Sigmoid colon (tissue), 7 donors: ENCODE measurements around the gene LEO1. TPM values are rescaled to one million over a fixed set of nuclear protein-coding genes. Genes with fewer than 3 reads are reported as not detected.
"Not testable (repeated sequence)": the region's sequence is repeated elsewhere in the genome, so short reads cannot be mapped to it uniquely, and the experiment has no call there.

Experiments
- DNase-seq: peaks from one replicate; pipeline ENCODE4 v3.0.0-alpha.2; 2019
- H3K27ac ChIP-seq, 4 donors: fragments of 200-600 bp; sonication (generic); one replicate each; pipeline ENCODE4 v1.5.1; 2016 to 2019; ENCODE audit warnings: mild to moderate bottlenecking in 1 of 4
- H3K27me3 ChIP-seq, 3 donors: fragments of 200-600 bp; sonication (generic); one replicate each; pipeline ENCODE4 v1.5.1; 2019; ENCODE audit warnings: mild to moderate bottlenecking in 1 of 3
- H3K36me3 ChIP-seq, 4 donors: fragments of 200-600 bp; sonication (generic); one replicate each; pipeline ENCODE4 v1.5.1; 2016 to 2019
- H3K4me1 ChIP-seq, 4 donors: fragments of 200-600 bp; sonication (generic); one replicate each; pipeline ENCODE4 v1.5.1; 2017 to 2019
- H3K4me3 ChIP-seq, 4 donors: fragments of 200-600 bp; sonication (generic); one replicate each; pipeline ENCODE4 v1.5.1; 2017 to 2019; ENCODE audit warnings: mild to moderate bottlenecking in 2 of 4, moderate library complexity in 1 of 4
- H3K9me3 ChIP-seq, 4 donors: fragments of 200-600 bp in 3 of 4; sonication (generic) in 3 of 4; one replicate each; pipeline versions ENCODE4 v1.5.1 to v1.6.1; 2013 to 2019
- CTCF ChIP-seq, 4 experiments: fragments of 450-650 bp in 3 of 4; fragments of 200-600 bp in 1 of 4; IDR thresholded peaks; one replicate each; pipeline ENCODE4 v1.5.1; 2016 to 2019; ENCODE audit warnings: antibody characterized with exemption in 4 of 4, mild to moderate bottlenecking in 3 of 4, moderate library complexity in 2 of 4
- EP300 ChIP-seq, 4 donors: sonication (generic); formaldehyde crosslinking; IDR thresholded peaks; one replicate each; pipeline ENCODE4 v1.6.1; 2017; ENCODE audit warnings: antibody characterized with exemption in 4 of 4
- POLR2A ChIP-seq, 2 donors: fragments of 450-650 bp; IDR thresholded peaks; one replicate each; pipeline ENCODE4 v1.6.1; 2016; ENCODE audit warnings: antibody characterized with exemption in 2 of 2, mild to moderate bottlenecking in 2 of 2, moderate library complexity in 2 of 2
- POLR2AphosphoS5 ChIP-seq, 4 donors: sonication (generic); formaldehyde crosslinking; IDR thresholded peaks; one replicate each; pipeline ENCODE4 v1.6.1; 2017; ENCODE audit warnings: antibody characterized with exemption in 4 of 4
- WGBS, 2 donors: extraction: QIAGEN DNeasy Blood & Tissue Kit; methylation state at CpG; one replicate each; pipeline ENCODE4 v1.1.7; 2013; 5-methylcytosine and 5-hydroxymethylcytosine counted together
- intact Hi-C: fragments of 100-400 bp; cut with DNase I; formaldehyde crosslinking; loops from one replicate; pipeline ENCODE4 v1.15.1; 2023
- polyA plus RNA-seq, 3 donors: library from polyadenylated mRNA; stranded (reverse); fragments of 200-250 nt; gene quantifications; one replicate each; pipeline ENCODE4 v1.2.3, GENCODE V29; 2013
- total RNA-seq, 4 donors: library from RNA; depleted of rRNA; stranded (reverse); fragments of >200 nt; gene quantifications; one replicate each; pipeline ENCODE4 v1.1.0, GENCODE V29; 2016
- donor health status: healthy with polysubstance abuse.
- donor health status: Bipolar disorder and iron deficiency.
- donor health status: healthy.

The LEO1 gene
- total and polyA plus RNA-seq, 7 donors: 7.4 to 40.0 (median 15.3) TPM

- Histone ChIP-seq H3K27me3 (no peaks in the 10 kb centered on the region), H3K4me3 (no peak overlapping the region), H3K27ac (no peak overlapping the region), H3K4me1 (no peaks in the 10 kb centered on the region), H3K9me3 (no peaks in the 10 kb centered on the region), H3K36me3 (no peaks in the 10 kb centered on the region)
- TF ChIP-seq EP300 (IDR thresholded peaks at IDR 0.05) (no peak), POLR2AphosphoS5 (IDR thresholded peaks at IDR 0.05) (no peak), CTCF (IDR thresholded peaks at IDR 0.05) (no peak), POLR2A (IDR thresholded peaks at IDR 0.05) (no peak)
- WGBS, 2 donors: 96% methylated on average over 6 of the region's 6 CpGs
- no peak for DNase-seq
- intact Hi-C loops: no loop called here
Measured at GRCh38 chr15:52004806-52005205, 33.2 kb upstream of the LEO1 start.

- no peak overlapping the region for H3K27ac ChIP-seq
- H3K4me3 ChIP-seq: no peak overlapping the region
- H3K9me3 ChIP-seq: no peaks in the 10 kb centered on the region
- H3K27me3 ChIP-seq: no peaks in the 10 kb centered on the region
- no peak for DNase-seq
- WGBS, 2 donors: 89 to 90% methylated on average over 1 of the region's 1 CpG
- H3K4me1 ChIP-seq: no peaks in the 10 kb centered on the region
- no peaks in the 10 kb centered on the region for H3K36me3 ChIP-seq
- no peak for TF ChIP-seq EP300 (IDR thresholded peaks at IDR 0.05)
- no peak for TF ChIP-seq CTCF (IDR thresholded peaks at IDR 0.05)
- no peak for TF ChIP-seq POLR2AphosphoS5 (IDR thresholded peaks at IDR 0.05)
- TF ChIP-seq POLR2A (IDR thresholded peaks at IDR 0.05): no peak
- intact Hi-C loops: no loop called here
Measured at GRCh38 chr15:52003710-52004109, 32.1 kb upstream of the LEO1 start.

GRCh38 chr15:52003089-52003488 is 31.5 kb upstream of the LEO1 start:
- H3K36me3 ChIP-seq, H3K9me3 ChIP-seq, H3K27ac ChIP-seq, H3K4me3 ChIP-seq, H3K27me3 ChIP-seq, H3K4me1 ChIP-seq, DNase-seq, intact Hi-C loops: not testable (repeated sequence)
- WGBS, 2 donors: 91 to 93% methylated on average over 7 of the region's 7 CpGs

GRCh38 chr15:52002351-52002750 is 30.8 kb upstream of the LEO1 start:
- no peak overlapping the region for H3K4me3 ChIP-seq
- H3K9me3 ChIP-seq: no peaks in the 10 kb centered on the region
- no peak for TF ChIP-seq POLR2A (IDR thresholded peaks at IDR 0.05)
- H3K4me1 ChIP-seq: no peaks in the 10 kb centered on the region
- H3K36me3 ChIP-seq: no peaks in the 10 kb centered on the region
- intact Hi-C loops: no loop called here
- DNase-seq: no peak
- no peaks in the 10 kb centered on the region for H3K27me3 ChIP-seq
- H3K27ac ChIP-seq: no peak overlapping the region
- WGBS, 2 donors: 85 to 88% methylated on average over 2 of the region's 2 CpGs

- H3K4me3 ChIP-seq: no peak overlapping the region
- 91 to 97% methylated on average over 1 of the region's 1 CpG for WGBS, 2 donors
- H3K36me3 ChIP-seq: no peaks in the 10 kb centered on the region
- intact Hi-C loops: no loop called here
- no peaks in the 10 kb centered on the region for H3K9me3 ChIP-seq
- H3K27ac ChIP-seq: no peak overlapping the region
- no peaks in the 10 kb centered on the region for H3K4me1 ChIP-seq
- TF ChIP-seq POLR2AphosphoS5 (IDR thresholded peaks at IDR 0.05) (no peak), CTCF (IDR thresholded peaks at IDR 0.05) (no peak), POLR2A (IDR thresholded peaks at IDR 0.05) (no peak), EP300 (IDR thresholded peaks at IDR 0.05) (no peak)
- H3K27me3 ChIP-seq: no peaks in the 10 kb centered on the region
- DNase-seq: no peak
Measured at GRCh38 chr15:51992953-51993352, 21.4 kb upstream of the LEO1 start.

- Histone ChIP-seq H3K4me3 (no peak overlapping the region), H3K27ac (no peak overlapping the region), H3K4me1 (no peaks in the 10 kb centered on the region), H3K36me3 (no peaks in the 10 kb centered on the region), H3K27me3 (no peaks in the 10 kb centered on the region), H3K9me3 (no peaks in the 10 kb centered on the region)
- 69 to 92% methylated on average over 4 of the region's 4 CpGs for WGBS, 2 donors
- no peak for TF ChIP-seq POLR2AphosphoS5 (IDR thresholded peaks at IDR 0.05)
- TF ChIP-seq POLR2A (IDR thresholded peaks at IDR 0.05): no peak
- TF ChIP-seq EP300 (IDR thresholded peaks at IDR 0.05): no peak
- TF ChIP-seq CTCF (IDR thresholded peaks at IDR 0.05): no peak
- intact Hi-C loops: no loop called here
- no peak for DNase-seq
Measured at GRCh38 chr15:51991141-51991540, 19.6 kb upstream of the LEO1 start.
